Neuron (in vitro differentiated cells): ENCODE data around the gene PNN.
"Not testable (repeated sequence)": the region's sequence is repeated elsewhere in the genome, so short reads cannot be mapped to it uniquely, and the experiment has no call there.

Experiments
- H2AFZ ChIP-seq: one replicate; pipeline ENCODE4 v1.6.1; 2013; ENCODE audit warnings: low read depth, mild to moderate bottlenecking, inconsistent platforms, low read length, moderate library complexity
- H3K27me3 ChIP-seq: one replicate; pipeline ENCODE4 v1.6.1; 2013; ENCODE audit warnings: low read length; ENCODE audit not compliant: insufficient read depth
- H3K36me3 ChIP-seq: one replicate; pipeline ENCODE4 v1.6.1; 2013; ENCODE audit warnings: low read length; ENCODE audit not compliant: insufficient read depth
- H3K4me1 ChIP-seq: one replicate; pipeline ENCODE4 v1.6.1; 2013; ENCODE audit warnings: low read length; ENCODE audit not compliant: insufficient read depth
- H3K4me3 ChIP-seq: 2 replicates; pipeline ENCODE4 v1.5.1; 2013; ENCODE audit warnings: mild to moderate bottlenecking, low read length, moderate library complexity
- H3K9me3 ChIP-seq: one replicate; pipeline ENCODE4 v1.6.1; 2013; ENCODE audit warnings: low read length

The PNN gene

GRCh38 chr14:39174560-39175444 is at the start of gene PNN:
Gene PNN (plus strand): TSS chr14:39175254. CDS start chr14:39175280, 26 bp downstream.
- Histone ChIP-seq H3K4me1 (peaks cover 17% of the 10 kb centered on the region), H3K4me3 (peak within 1 kb of the TSS; percentile 91), H3K36me3 (peaks cover 36% of the 10 kb centered on the region), H3K9me3 (no peaks in the 10 kb centered on the region), H2AFZ (peak within 1 kb of the TSS; percentile 63), H3K27me3 (no peaks in the 10 kb centered on the region)

GRCh38 chr14:39137835-39138234 is 37.2 kb upstream of the PNN start:
- H3K4me1 ChIP-seq, H3K4me3 ChIP-seq, H3K9me3 ChIP-seq, H2AFZ ChIP-seq, H3K27me3 ChIP-seq: not testable (repeated sequence)
- peaks cover 50% of the 10 kb centered on the region for H3K36me3 ChIP-seq

- peaks cover 50% of the 10 kb centered on the region for H3K36me3 ChIP-seq
- H3K9me3 ChIP-seq: peaks cover 5% of the 10 kb centered on the region
- H3K27me3 ChIP-seq: no peaks in the 10 kb centered on the region
- H2AFZ ChIP-seq: no peak overlapping the region
- no peak overlapping the region for H3K4me3 ChIP-seq
- no peaks in the 10 kb centered on the region for H3K4me1 ChIP-seq
Observed at GRCh38 chr14:39138440-39138839, 36.6 kb upstream of the PNN start.

GRCh38 chr14:39140170-39140569 is 34.9 kb upstream of the PNN start:
- no peaks in the 10 kb centered on the region for H3K4me1 ChIP-seq
- H3K9me3 ChIP-seq: peaks cover 5% of the 10 kb centered on the region
- peaks cover 37% of the 10 kb centered on the region for H3K36me3 ChIP-seq
- no peak overlapping the region for H2AFZ ChIP-seq
- H3K4me3 ChIP-seq: no peak overlapping the region
- no peaks in the 10 kb centered on the region for H3K27me3 ChIP-seq

- not testable (repeated sequence) for H3K4me1 ChIP-seq, H3K4me3 ChIP-seq
Observed at GRCh38 chr14:39141623-39142022, 33.4 kb upstream of the PNN start.

GRCh38 chr14:39143226-39143625 is 31.8 kb upstream of the PNN start:
- not testable (repeated sequence) for H3K9me3 ChIP-seq, H3K27me3 ChIP-seq, H3K4me1 ChIP-seq, H3K4me3 ChIP-seq, H2AFZ ChIP-seq
- peaks cover 27% of the 10 kb centered on the region for H3K36me3 ChIP-seq

More at GRCh38 chr14:39141623-39142022, 33.4 kb upstream of the PNN start:
- H3K9me3 ChIP-seq, H2AFZ ChIP-seq, H3K27me3 ChIP-seq: not testable (repeated sequence)
- peaks cover 26% of the 10 kb centered on the region for H3K36me3 ChIP-seq

- Histone ChIP-seq H3K27me3 (no peaks in the 10 kb centered on the region), H3K4me3 (no peak overlapping the region)
Observed at GRCh38 chr14:39145266-39145966, 29.6 kb upstream of the PNN start.

GRCh38 chr14:39154594-39155189 is 20.4 kb upstream of the PNN start:
- H3K36me3 ChIP-seq: peaks cover 59% of the 10 kb centered on the region

More at GRCh38 chr14:39145266-39145966, 29.6 kb upstream of the PNN start:
- Histone ChIP-seq H2AFZ (no peak overlapping the region), H3K4me1 (no peaks in the 10 kb centered on the region), H3K36me3 (peaks cover 32% of the 10 kb centered on the region), H3K9me3 (peaks cover 5% of the 10 kb centered on the region)

GRCh38 chr14:39157491-39157890 is 17.6 kb upstream of the PNN start:
- no peaks in the 10 kb centered on the region for H3K9me3 ChIP-seq
- peaks cover 50% of the 10 kb centered on the region for H3K36me3 ChIP-seq
- H3K27me3 ChIP-seq: no peaks in the 10 kb centered on the region

More at GRCh38 chr14:39154594-39155189, 20.4 kb upstream of the PNN start:
- H3K9me3 ChIP-seq: no peaks in the 10 kb centered on the region
- no peaks in the 10 kb centered on the region for H3K27me3 ChIP-seq
- H2AFZ ChIP-seq: no peak overlapping the region
- H3K4me3 ChIP-seq: no peak overlapping the region
- H3K4me1 ChIP-seq: no peaks in the 10 kb centered on the region

GRCh38 chr14:39158222-39158858 is 16.7 kb upstream of the PNN start:
- Histone ChIP-seq H3K9me3 (no peaks in the 10 kb centered on the region), H3K27me3 (no peaks in the 10 kb centered on the region), H3K4me3 (no peak overlapping the region), H3K36me3 (peaks cover 47% of the 10 kb centered on the region), H2AFZ (no peak overlapping the region), H3K4me1 (no peaks in the 10 kb centered on the region)

More at GRCh38 chr14:39157491-39157890, 17.6 kb upstream of the PNN start:
- no peak overlapping the region for H3K4me3 ChIP-seq
- no peak overlapping the region for H2AFZ ChIP-seq
- no peaks in the 10 kb centered on the region for H3K4me1 ChIP-seq

- Histone ChIP-seq H3K27me3 (no peaks in the 10 kb centered on the region), H3K9me3 (no peaks in the 10 kb centered on the region), H3K4me1 (no peaks in the 10 kb centered on the region), H3K4me3 (no peak overlapping the region), H2AFZ (no peak overlapping the region), H3K36me3 (peaks cover 43% of the 10 kb centered on the region)
Observed at GRCh38 chr14:39160494-39160893, 14.6 kb upstream of the PNN start.

GRCh38 chr14:39167797-39168320 is 7.2 kb upstream of the PNN start:
- H3K4me3 ChIP-seq: peak overlapping the region; percentile 67
- peaks cover 20% of the 10 kb centered on the region for H3K36me3 ChIP-seq
- peaks cover 20% of the 10 kb centered on the region for H3K4me1 ChIP-seq
- not testable (repeated sequence) for H2AFZ ChIP-seq, H3K27me3 ChIP-seq, H3K9me3 ChIP-seq
